ENCODE data around the gene MED22.

GRCh38 chr9:133335924-133336811 lies 11.8 kb downstream of the MED22 start, which contains the start of gene SURF6:
- peak; percentile 79 for TF ChIP-seq POLR2AphosphoS5 (IDR thresholded peaks at IDR 0.05; ENCODE audit: low read depth, low read length)
- peak; percentile 83; the same call in 1 of the 2 replicates for TF ChIP-seq TAF1 (IDR thresholded peaks at IDR 0.05; ENCODE audit: borderline replicate concordance, insufficient read depth, low read length)
- TF ChIP-seq REST (IDR thresholded peaks at IDR 0.05; ENCODE audit: insufficient read depth in 1 of 2, low read depth in 2 of 2, low read length in 2 of 2) = no peak

Measured in PFSK-1 (cell line).